ENCODE data around the gene SLC14A1.

- TF ChIP-seq CTCF (conservative IDR thresholded peaks at IDR 0.05; ENCODE audit: low read depth in 2 of 2): no peak
- TF ChIP-seq EZH2phosphoT487 (IDR thresholded peaks at IDR 0.05; ENCODE audit: unreplicated experiment): no peak
- no peak for TF ChIP-seq POLR2AphosphoS5 (IDR thresholded peaks at IDR 0.05; ENCODE audit: low read depth)
- TF ChIP-seq, protein P1, sequence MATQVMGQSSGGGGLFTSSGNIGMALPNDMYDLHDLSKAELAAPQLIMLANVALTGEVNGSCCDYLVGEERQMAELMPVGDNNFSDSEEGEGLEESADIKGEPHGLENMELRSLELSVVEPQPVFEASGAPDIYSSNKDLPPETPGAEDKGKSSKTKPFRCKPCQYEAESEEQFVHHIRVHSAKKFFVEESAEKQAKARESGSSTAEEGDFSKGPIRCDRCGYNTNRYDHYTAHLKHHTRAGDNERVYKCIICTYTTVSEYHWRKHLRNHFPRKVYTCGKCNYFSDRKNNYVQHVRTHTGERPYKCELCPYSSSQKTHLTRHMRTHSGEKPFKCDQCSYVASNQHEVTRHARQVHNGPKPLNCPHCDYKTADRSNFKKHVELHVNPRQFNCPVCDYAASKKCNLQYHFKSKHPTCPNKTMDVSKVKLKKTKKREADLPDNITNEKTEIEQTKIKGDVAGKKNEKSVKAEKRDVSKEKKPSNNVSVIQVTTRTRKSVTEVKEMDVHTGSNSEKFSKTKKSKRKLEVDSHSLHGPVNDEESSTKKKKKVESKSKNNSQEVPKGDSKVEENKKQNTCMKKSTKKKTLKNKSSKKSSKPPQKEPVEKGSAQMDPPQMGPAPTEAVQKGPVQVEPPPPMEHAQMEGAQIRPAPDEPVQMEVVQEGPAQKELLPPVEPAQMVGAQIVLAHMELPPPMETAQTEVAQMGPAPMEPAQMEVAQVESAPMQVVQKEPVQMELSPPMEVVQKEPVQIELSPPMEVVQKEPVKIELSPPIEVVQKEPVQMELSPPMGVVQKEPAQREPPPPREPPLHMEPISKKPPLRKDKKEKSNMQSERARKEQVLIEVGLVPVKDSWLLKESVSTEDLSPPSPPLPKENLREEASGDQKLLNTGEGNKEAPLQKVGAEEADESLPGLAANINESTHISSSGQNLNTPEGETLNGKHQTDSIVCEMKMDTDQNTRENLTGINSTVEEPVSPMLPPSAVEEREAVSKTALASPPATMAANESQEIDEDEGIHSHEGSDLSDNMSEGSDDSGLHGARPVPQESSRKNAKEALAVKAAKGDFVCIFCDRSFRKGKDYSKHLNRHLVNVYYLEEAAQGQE (IDR thresholded peaks at IDR 0.05; ENCODE audit: unreplicated experiment): no peak
Observed at GRCh38 chr18:45775743-45776142, 51.8 kb downstream of the SLC14A1 start.

Measured in GM23338 (cell line).